ENCODE data around the gene LRRN4. TPM values are rescaled to one million over a fixed set of nuclear protein-coding genes. Genes with fewer than 3 reads are reported as not detected.

Gene LRRN4
- total and polyA plus RNA-seq, 9 of the 15 experiments (the other 6 are each of a cell fraction or from before 2014, with no cell fraction given): not detected

GRCh38 chr20:6045566-6045965, 8.3 kb downstream of the LRRN4 start:
- ChIA-PET POLR2A (interaction anchor here (0.6 kb wide), 1 partner anchor 11 kb away, joined by 3 read pairs; no protein-coding TSS in a partner anchor), CTCF (ENCODE audit: low intra/inter-chr PET ratio) (no interaction called here)
- no TSS peak for BruUV-seq (replicated peaks)
- ATAC-seq (no peak), DNase-seq (ENCODE audit: extremely low read depth in 1 of 4, low spot score in 3 of 4) (no peak), FAIRE-seq (no peak)
- H3K9me3 ChIP-seq (replicated peaks; ENCODE audit: control insufficient read depth, insufficient read depth, low read depth, low read length): no peaks in the 10 kb centered on the region
- H3K9me1 ChIP-seq (ENCODE audit: control insufficient read depth, insufficient read depth, low read length): no peaks in the 10 kb centered on the region
- no peak overlapping the region for H3K9ac ChIP-seq (ENCODE audit: insufficient read depth in 1 of 2, low read depth in 2 of 2, low read length in 2 of 2)
- H3K27ac ChIP-seq (ENCODE audit: extremely low read depth, low read depth, low read length): no peak overlapping the region
- peaks cover 5% of the 10 kb centered on the region; the same call in 2 of the 3 replicates for H3K36me3 ChIP-seq (ENCODE audit: control insufficient read depth, insufficient read depth, low read length)
- H2AFZ ChIP-seq (ENCODE audit: low read depth, low read length): no peak overlapping the region
- no peaks in the 10 kb centered on the region for H4K20me1 ChIP-seq (replicated peaks; ENCODE audit: control insufficient read depth, insufficient read depth, low read length)
- no peak overlapping the region for H3K4me3 ChIP-seq
- intact Hi-C loops (cut with micrococcal nuclease) (no loop called here), in situ Hi-C loops (cut with MboI) (no loop called here)
- peaks cover 0 to 10% of the 10 kb centered on the region in 2 experiments; a peak in 1 of 5 replicates for H3K4me1 ChIP-seq (replicated peaks in 1 of 2; ENCODE audit: control insufficient read depth in 2 of 2, insufficient read depth in 2 of 2, low read length in 2 of 2)
- H3K79me2 ChIP-seq (ENCODE audit: control insufficient read depth, insufficient read depth, low read length): no peaks in the 10 kb centered on the region
- H3K4me2 ChIP-seq (ENCODE audit: insufficient read depth, low read length): no peak overlapping the region
- no peaks in the 10 kb centered on the region for H3K27me3 ChIP-seq (ENCODE audit: control insufficient read depth in 2 of 2, insufficient read depth in 2 of 2, low read length in 2 of 2)
- TF ChIP-seq GABPA (tag; conservative IDR thresholded peaks at IDR 0.05; ENCODE audit: low read depth) (no peak), MITF (IDR thresholded peaks at IDR 0.05) (no peak), ZNF764 (CRISPR knock-in tag; IDR thresholded peaks at IDR 0.05; ENCODE audit: low read depth) (no peak), ZNF592 (IDR thresholded peaks at IDR 0.05) (no peak), ZNF830 (CRISPR knock-in tag; IDR thresholded peaks at IDR 0.05) (no peak), MYNN (IDR thresholded peaks at IDR 0.05) (no peak), MYNN (CRISPR knock-in tag; IDR thresholded peaks at IDR 0.05) (no peak), RBBP5 (IDR thresholded peaks at IDR 0.05; ENCODE audit: borderline replicate concordance, insufficient read depth, low read length, poor library complexity, severe bottlenecking) (no peak), BCOR (IDR thresholded peaks at IDR 0.05) (no peak)
